ENCODE results near the gene IPO7. TPM values are rescaled to one million over a fixed set of nuclear protein-coding genes. Genes with fewer than 3 reads are reported as not detected.
A peak's percentile ranks its signal among the peaks of the same experiment; 100 is the strongest.
"Not testable (repeated sequence)": the region's sequence is repeated elsewhere in the genome, so short reads cannot be mapped to it uniquely, and the experiment has no call there.

The IPO7 gene
- polyA plus RNA-seq: 10 to 100 TPM; 18.2 to 27.2 TPM

GRCh38 chr11:9384535-9385326 is at the start of gene IPO7:
IPO7 (plus strand) TSS chr11:9384652; CDS start chr11:9384764, 112 bp downstream.
- Histone ChIP-seq H3K9me3 (ENCODE audit: control insufficient read depth in 2 of 2, insufficient read depth in 1 of 2, low read depth in 1 of 2, low read length in 1 of 2) (no peaks in the 10 kb centered on the region), H3K4me3 (ENCODE audit: low read depth in 1 of 2, low read length in 2 of 2) (peak within 1 kb of the TSS; percentile 98 to 100), H3K36me3 (ENCODE audit: control insufficient read depth in 2 of 2, insufficient read depth in 2 of 2, low read length in 1 of 2) (no peaks in the 10 kb centered on the region), H3K27ac (ENCODE audit: low read depth in 2 of 2, low read length in 1 of 2) (peak within 1 kb of the TSS; percentile 98), H3K4me1 (ENCODE audit: control insufficient read depth in 2 of 2, insufficient read depth in 2 of 2, low read length in 1 of 2) (no peaks in the 10 kb centered on the region), H3K27me3 (ENCODE audit: control insufficient read depth in 1 of 2, insufficient read depth in 2 of 2, low read length in 2 of 2) (no peaks in the 10 kb centered on the region)
- 0% methylated on average over 59 to 70 of the region's 70 CpGs for WGBS, 2 donors

GRCh38 chr11:9341638-9342178 is 42.7 kb upstream of the IPO7 start:
- Histone ChIP-seq H3K9me3 (ENCODE audit: control insufficient read depth in 2 of 2, insufficient read depth in 1 of 2, low read depth in 1 of 2, low read length in 1 of 2) (no peaks in the 10 kb centered on the region), H3K4me3 (ENCODE audit: low read depth in 1 of 2, low read length in 2 of 2) (no peak overlapping the region), H3K27ac (ENCODE audit: low read depth in 2 of 2, low read length in 1 of 2) (no peak overlapping the region)

GRCh38 chr11:9344061-9344680 is 40.3 kb upstream of the IPO7 start:
- H3K4me1 ChIP-seq (ENCODE audit: control insufficient read depth in 2 of 2, insufficient read depth in 2 of 2, low read length in 1 of 2): no peaks in the 10 kb centered on the region
- 69 to 71% methylated on average over 3 of the region's 3 CpGs for WGBS, 2 donors
- H3K4me3 ChIP-seq (ENCODE audit: low read depth in 1 of 2, low read length in 2 of 2): no peak overlapping the region
- no peaks in the 10 kb centered on the region for H3K36me3 ChIP-seq (ENCODE audit: control insufficient read depth in 2 of 2, insufficient read depth in 2 of 2, low read length in 1 of 2)
- no peaks in the 10 kb centered on the region for H3K9me3 ChIP-seq (ENCODE audit: control insufficient read depth in 2 of 2, insufficient read depth in 1 of 2, low read depth in 1 of 2, low read length in 1 of 2)
- no peak overlapping the region for H3K27ac ChIP-seq (ENCODE audit: low read depth in 2 of 2, low read length in 1 of 2)
- H3K27me3 ChIP-seq (ENCODE audit: control insufficient read depth in 1 of 2, insufficient read depth in 2 of 2, low read length in 2 of 2): no peaks in the 10 kb centered on the region

More at GRCh38 chr11:9341638-9342178, 42.7 kb upstream of the IPO7 start:
- 45 to 53% methylated on average over 5 of the region's 5 CpGs for WGBS, 2 donors
- H3K27me3 ChIP-seq (ENCODE audit: control insufficient read depth in 1 of 2, insufficient read depth in 2 of 2, low read length in 2 of 2): no peaks in the 10 kb centered on the region
- no peaks in the 10 kb centered on the region for H3K36me3 ChIP-seq (ENCODE audit: control insufficient read depth in 2 of 2, insufficient read depth in 2 of 2, low read length in 1 of 2)
- H3K4me1 ChIP-seq (ENCODE audit: control insufficient read depth in 2 of 2, insufficient read depth in 2 of 2, low read length in 1 of 2): no peaks in the 10 kb centered on the region

- Histone ChIP-seq H3K4me1 (ENCODE audit: control insufficient read depth in 2 of 2, insufficient read depth in 2 of 2, low read length in 1 of 2) (no peaks in the 10 kb centered on the region), H3K27ac (ENCODE audit: low read depth in 2 of 2, low read length in 1 of 2) (no peak overlapping the region), H3K36me3 (ENCODE audit: control insufficient read depth in 2 of 2, insufficient read depth in 2 of 2, low read length in 1 of 2) (no peaks in the 10 kb centered on the region), H3K27me3 (ENCODE audit: control insufficient read depth in 1 of 2, insufficient read depth in 2 of 2, low read length in 2 of 2) (no peaks in the 10 kb centered on the region), H3K4me3 (ENCODE audit: low read depth in 1 of 2, low read length in 2 of 2) (no peak overlapping the region), H3K9me3 (ENCODE audit: control insufficient read depth in 2 of 2, insufficient read depth in 1 of 2, low read depth in 1 of 2, low read length in 1 of 2) (no peaks in the 10 kb centered on the region)
- 71 to 88% methylated on average over 2 of the region's 2 CpGs for WGBS, 2 donors
Measured at GRCh38 chr11:9347100-9347499, 37.4 kb upstream of the IPO7 start.

GRCh38 chr11:9347779-9348178 is 36.7 kb upstream of the IPO7 start:
- not testable (repeated sequence) for H3K9me3 ChIP-seq (ENCODE audit: control insufficient read depth in 2 of 2, insufficient read depth in 1 of 2, low read depth in 1 of 2, low read length in 1 of 2); H3K36me3 ChIP-seq (ENCODE audit: control insufficient read depth in 2 of 2, insufficient read depth in 2 of 2, low read length in 1 of 2); H3K27ac ChIP-seq (ENCODE audit: low read depth in 2 of 2, low read length in 1 of 2); H3K4me1 ChIP-seq (ENCODE audit: control insufficient read depth in 2 of 2, insufficient read depth in 2 of 2, low read length in 1 of 2); H3K27me3 ChIP-seq (ENCODE audit: control insufficient read depth in 1 of 2, insufficient read depth in 2 of 2, low read length in 2 of 2); H3K4me3 ChIP-seq (ENCODE audit: low read depth in 1 of 2, low read length in 2 of 2)
- WGBS, 2 donors: 70 to 72% methylated on average over 4 of the region's 4 CpGs

GRCh38 chr11:9351321-9351881 is 33.1 kb upstream of the IPO7 start:
- H3K27me3 ChIP-seq (ENCODE audit: control insufficient read depth in 1 of 2, insufficient read depth in 2 of 2, low read length in 2 of 2): no peaks in the 10 kb centered on the region
- no peaks in the 10 kb centered on the region for H3K36me3 ChIP-seq (ENCODE audit: control insufficient read depth in 2 of 2, insufficient read depth in 2 of 2, low read length in 1 of 2)
- H3K4me3 ChIP-seq (ENCODE audit: low read depth in 1 of 2, low read length in 2 of 2): no peak overlapping the region
- no peaks in the 10 kb centered on the region for H3K4me1 ChIP-seq (ENCODE audit: control insufficient read depth in 2 of 2, insufficient read depth in 2 of 2, low read length in 1 of 2)
- H3K27ac ChIP-seq (ENCODE audit: low read depth in 2 of 2, low read length in 1 of 2): no peak overlapping the region
- H3K9me3 ChIP-seq (ENCODE audit: control insufficient read depth in 2 of 2, insufficient read depth in 1 of 2, low read depth in 1 of 2, low read length in 1 of 2): no peaks in the 10 kb centered on the region
- WGBS, 2 donors: 77 to 80% methylated on average over 6 of the region's 6 CpGs

- no peaks in the 10 kb centered on the region for H3K9me3 ChIP-seq (ENCODE audit: control insufficient read depth in 2 of 2, insufficient read depth in 1 of 2, low read depth in 1 of 2, low read length in 1 of 2)
- no peaks in the 10 kb centered on the region for H3K36me3 ChIP-seq (ENCODE audit: control insufficient read depth in 2 of 2, insufficient read depth in 2 of 2, low read length in 1 of 2)
- H3K27me3 ChIP-seq (ENCODE audit: control insufficient read depth in 1 of 2, insufficient read depth in 2 of 2, low read length in 2 of 2): no peaks in the 10 kb centered on the region
- H3K4me3 ChIP-seq (ENCODE audit: low read depth in 1 of 2, low read length in 2 of 2): no peak overlapping the region
- 92 to 93% methylated on average over 4 of the region's 4 CpGs for WGBS, 2 donors
- H3K4me1 ChIP-seq (ENCODE audit: control insufficient read depth in 2 of 2, insufficient read depth in 2 of 2, low read length in 1 of 2): no peaks in the 10 kb centered on the region
- no peak overlapping the region for H3K27ac ChIP-seq (ENCODE audit: low read depth in 2 of 2, low read length in 1 of 2)
Measured at GRCh38 chr11:9357041-9357440, 27.4 kb upstream of the IPO7 start.

- H3K4me1 ChIP-seq (ENCODE audit: control insufficient read depth in 2 of 2, insufficient read depth in 2 of 2, low read length in 1 of 2); H3K27me3 ChIP-seq (ENCODE audit: control insufficient read depth in 1 of 2, insufficient read depth in 2 of 2, low read length in 2 of 2); H3K4me3 ChIP-seq (ENCODE audit: low read depth in 1 of 2, low read length in 2 of 2); H3K36me3 ChIP-seq (ENCODE audit: control insufficient read depth in 2 of 2, insufficient read depth in 2 of 2, low read length in 1 of 2); H3K9me3 ChIP-seq (ENCODE audit: control insufficient read depth in 2 of 2, insufficient read depth in 1 of 2, low read depth in 1 of 2, low read length in 1 of 2): not testable (repeated sequence)
- 88 to 91% methylated on average over 13 of the region's 13 CpGs for WGBS, 2 donors
- peak overlapping the region in 1 of 2 donors; percentile 28 for H3K27ac ChIP-seq (ENCODE audit: low read depth in 2 of 2, low read length in 1 of 2)
Measured at GRCh38 chr11:9360862-9361622, 23.4 kb upstream of the IPO7 start.

- no peaks in the 10 kb centered on the region for H3K9me3 ChIP-seq (ENCODE audit: control insufficient read depth in 2 of 2, insufficient read depth in 1 of 2, low read depth in 1 of 2, low read length in 1 of 2)
- H3K27me3 ChIP-seq (ENCODE audit: control insufficient read depth in 1 of 2, insufficient read depth in 2 of 2, low read length in 2 of 2): no peaks in the 10 kb centered on the region
- H3K4me3 ChIP-seq (ENCODE audit: low read depth in 1 of 2, low read length in 2 of 2): no peak overlapping the region
- H3K27ac ChIP-seq (ENCODE audit: low read depth in 2 of 2, low read length in 1 of 2): peak overlapping the region; percentile 81 to 99
- peaks cover 0 to 3% of the 10 kb centered on the region in 2 donors for H3K4me1 ChIP-seq (ENCODE audit: control insufficient read depth in 2 of 2, insufficient read depth in 2 of 2, low read length in 1 of 2)
- no peaks in the 10 kb centered on the region for H3K36me3 ChIP-seq (ENCODE audit: control insufficient read depth in 2 of 2, insufficient read depth in 2 of 2, low read length in 1 of 2)
- 63 to 69% methylated on average over 2 of the region's 2 CpGs for WGBS, 2 donors
Measured at GRCh38 chr11:9362393-9362863, 22.0 kb upstream of the IPO7 start.
